Panc1 (cell line): ENCODE measurements around the gene CFAP58. TPM values are rescaled to one million over a fixed set of nuclear protein-coding genes. Genes with fewer than 3 reads are reported as not detected.

ENCODE experiments used
- ATAC-seq: fragments of 200-7000 bp; cut with Tn5 transposase; 2 replicates; pipeline ENCODE4 v1.9.1; 2020; ENCODE audit warnings: mild to moderate bottlenecking, moderate library complexity
- BruUV-seq: library from RNA; stranded (reverse); fragments of 400-500 nt; replicated peaks from 2 replicates; lab custom pipeline; 2021; lab: Mats Ljungman, UMichigan
- CTCF ChIA-PET: fragments of 300-600 bp; sonication (Branson Sonifier 250); formaldehyde crosslinking; loops from one replicate; lab custom pipeline; 2022; ENCODE audit warnings: antibody characterized with exemption; lab: Charles Lee
- POLR2A ChIA-PET: fragments of 300-600 bp; sonication (Branson Sonifier 250); formaldehyde crosslinking; loops from one replicate; lab custom pipeline; 2022; ENCODE audit warnings: antibody characterized with exemption; lab: Charles Lee
- DNase-seq: peaks from one replicate; pipeline ENCODE4 v3.0.0-alpha.2; 2010; ENCODE audit warnings: low read depth, low spot score
- H3K27ac ChIP-seq: 2 replicates; pipeline ENCODE4 v1.5.1; 2011; ENCODE audit warnings: mild to moderate bottlenecking, low read length, inconsistent platforms
- H3K27me3 ChIP-seq: fragments of 200-500 bp; sonication (Bioruptor generic); 2 replicates; pipeline ENCODE4 v1.6.0; 2014; ENCODE audit warnings: low read length, inconsistent platforms; ENCODE audit not compliant: control insufficient read depth, insufficient read depth
- H3K36me3 ChIP-seq: fragments of 200-500 bp; sonication (Bioruptor generic); 2 replicates; pipeline ENCODE4 v1.5.1; 2014; ENCODE audit warnings: inconsistent platforms, mild to moderate bottlenecking, low read length, moderate library complexity; ENCODE audit not compliant: control insufficient read depth, insufficient read depth
- H3K4me1 ChIP-seq: 2 replicates; pipeline ENCODE4 v1.5.1; 2011; ENCODE audit warnings: inconsistent platforms, mild to moderate bottlenecking, low read length, moderate library complexity; ENCODE audit not compliant: control insufficient read depth, insufficient read depth
- H3K4me3 ChIP-seq, 2 experiments: 2 replicates each; pipeline ENCODE4 v1.5.1; 2011 to 2012; ENCODE audit warnings: low read depth in 2 of 2, low read length in 2 of 2, mild to moderate bottlenecking in 2 of 2, inconsistent platforms in 1 of 2, moderate library complexity in 1 of 2
- H3K9me3 ChIP-seq: fragments of 200-500 bp; sonication (Bioruptor generic); 2 replicates; pipeline ENCODE4 v1.5.1; 2014; ENCODE audit warnings: low read depth, mild to moderate bottlenecking, inconsistent platforms, low read length, moderate library complexity; ENCODE audit not compliant: control insufficient read depth, insufficient read depth
- CTCF ChIP-seq: fragments of 450-650 bp; IDR thresholded peaks from 2 replicates; pipeline ENCODE4 v1.5.1; 2017; ENCODE audit warnings: mild to moderate bottlenecking
- POLR2AphosphoS5 ChIP-seq: IDR thresholded peaks from 2 replicates; pipeline ENCODE4 v1.6.1; 2012; ENCODE audit warnings: mild to moderate bottlenecking, low read depth, low read length, moderate library complexity
- REST ChIP-seq, 2 experiments: IDR thresholded peaks; 2 replicates each; pipeline ENCODE4 v1.6.1; 2011 to 2012; ENCODE audit warnings: low read depth in 2 of 2, control low read depth in 1 of 2, low read length in 1 of 2, mild to moderate bottlenecking in 1 of 2, moderate library complexity in 1 of 2; ENCODE audit not compliant: insufficient read depth in 1 of 2
- SIN3A ChIP-seq: IDR thresholded peaks from 2 replicates; pipeline ENCODE4 v1.6.1; 2012; ENCODE audit warnings: low read depth, mild to moderate bottlenecking, low read length, moderate library complexity, borderline replicate concordance; ENCODE audit not compliant: insufficient read depth
- TCF7L2 ChIP-seq: IDR thresholded peaks from 2 replicates; pipeline ENCODE4 v1.6.1; 2011; ENCODE audit warnings: mild to moderate bottlenecking, low read depth, low read length, inconsistent platforms
- in situ Hi-C: cut with HindIII; loops from 2 replicates; pipeline ENCODE4 v1.10.0; 2016; ENCODE audit warnings: low sequenced_read_pairs, low pct_unique_long_range_greater_than_20kb
- intact Hi-C: fragments of 100-400 bp; cut with micrococcal nuclease; formaldehyde crosslinking; loops from one replicate; pipeline ENCODE4 v1.10.0; 2022; ENCODE audit not compliant: unreplicated experiment
- total RNA-seq: library from RNA; stranded (reverse); gene quantifications from one replicate; pipeline ENCODE4 v1.2.1, GENCODE V29; 2021; ENCODE audit not compliant: unreplicated experiment

The CFAP58 gene
- total RNA-seq, 1 experiment from 2014 or later = 2.0 TPM

- Histone ChIP-seq H3K36me3 (no peaks in the 10 kb centered on the region), H3K4me3 (no peak overlapping the region), H3K4me1 (no peaks in the 10 kb centered on the region), H3K9me3 (no peaks in the 10 kb centered on the region), H3K27me3 (peaks cover 3% of the 10 kb centered on the region; the same call in 1 of the 2 replicates), H3K27ac (no peak overlapping the region)
- ChIA-PET CTCF (no interaction called here), POLR2A (no interaction called here)
- no TSS peak for BruUV-seq
- in situ Hi-C loops = no loop called here
- ATAC-seq (no peak), DNase-seq (no peak)
- TF ChIP-seq POLR2AphosphoS5 = no peak
- TF ChIP-seq REST (IDR thresholded peaks at IDR 0.05; ENCODE audit: insufficient read depth in 1 of 2, low read depth in 2 of 2, low read length in 1 of 2) = no peak
- no peak for TF ChIP-seq CTCF
- no peak for TF ChIP-seq TCF7L2
- intact Hi-C loops = no loop called here
Observed at GRCh38 chr10:104435822-104436221, 82.2 kb downstream of the CFAP58 start.

GRCh38 chr10:104437226-104437625 is 83.6 kb downstream of the CFAP58 start:
- no peak overlapping the region for H3K27ac ChIP-seq
- H3K27me3 ChIP-seq = no peaks in the 10 kb centered on the region
- CTCF ChIA-PET = no interaction called here
- no peak overlapping the region for H3K4me3 ChIP-seq
- TF ChIP-seq CTCF (no peak), REST (IDR thresholded peaks at IDR 0.05; ENCODE audit: insufficient read depth in 1 of 2, low read depth in 2 of 2, low read length in 1 of 2) (no peak), SIN3A (no peak), TCF7L2 (no peak), POLR2AphosphoS5 (no peak)
- in situ Hi-C loops = no loop called here
- ATAC-seq = no peak
- POLR2A ChIA-PET = no interaction called here
- DNase-seq = no peak
- no peaks in the 10 kb centered on the region for H3K9me3 ChIP-seq
- intact Hi-C loops = no loop called here
- H3K4me1 ChIP-seq = no peaks in the 10 kb centered on the region
- no TSS peak for BruUV-seq
- H3K36me3 ChIP-seq = no peaks in the 10 kb centered on the region
